Measurements from ENCODE around the gene GALNTL6. TPM values are rescaled to one million over a fixed set of nuclear protein-coding genes. Genes with fewer than 3 reads are reported as not detected.

The GALNTL6 gene
- total and polyA plus RNA-seq, 9 of the 15 experiments (the other 6 are each of a cell fraction or from before 2014, with no cell fraction given): 0.18 to 0.50 (median 0.29) TPM

GRCh38 chr4:172245516-172245915, 432.3 kb downstream of the GALNTL6 start (continued):
- no peak for TF ChIP-seq SMAD1 (IDR thresholded peaks at IDR 0.05; ENCODE audit: low read depth, low read length, partially characterized antibody)

- BruUV-seq (replicated peaks): no TSS peak
- POLR2A ChIA-PET: interaction anchor here (0.6 kb wide), 1 partner anchor 13 kb away, joined by 3 read pairs; no protein-coding TSS in a partner anchor
- H3K9me1 ChIP-seq (ENCODE audit: control insufficient read depth, insufficient read depth, low read length): no peaks in the 10 kb centered on the region
- TF ChIP-seq RBM17 (IDR thresholded peaks at IDR 0.05; ENCODE audit: borderline replicate concordance, low read depth, low read length) (no peak), THRAP3 (IDR thresholded peaks at IDR 0.05; ENCODE audit: borderline replicate concordance) (no peak), ZHX1 (conservative IDR thresholded peaks at IDR 0.05; ENCODE audit: low read length) (no peak), XRCC3 (IDR thresholded peaks at IDR 0.05) (no peak), MAFK (IDR thresholded peaks at IDR 0.05; ENCODE audit: low read length) (no peak), ZNF655 (CRISPR knock-in tag; IDR thresholded peaks at IDR 0.05) (no peak), CXXC5 (CRISPR knock-in tag; IDR thresholded peaks at IDR 0.05) (no peak), KDM1A (IDR thresholded peaks at IDR 0.05) (no peak), KAT7 (CRISPR knock-in tag; IDR thresholded peaks at IDR 0.05; ENCODE audit: borderline replicate concordance) (no peak), NCOA4 (IDR thresholded peaks at IDR 0.05; ENCODE audit: partially characterized antibody) (no peak), SMARCB1 (IDR thresholded peaks at IDR 0.05; ENCODE audit: insufficient read length, low read depth) (no peak), SIN3B (IDR thresholded peaks at IDR 0.05; ENCODE audit: low read depth) (no peak), POLR2A (conservative IDR thresholded peaks at IDR 0.05) (no peak), EP300 (IDR thresholded peaks at IDR 0.05; ENCODE audit: low read length) (no peak), HSF4 (CRISPR knock-in tag; IDR thresholded peaks at IDR 0.05; ENCODE audit: borderline replicate concordance) (no peak), XRCC4 (IDR thresholded peaks at IDR 0.05; ENCODE audit: extremely low read depth, insufficient read depth, insufficient read length) (no peak), SIRT6 (IDR thresholded peaks at IDR 0.05; ENCODE audit: low read depth, low read length) (no peak)
- TF ChIP-seq, protein P1, sequence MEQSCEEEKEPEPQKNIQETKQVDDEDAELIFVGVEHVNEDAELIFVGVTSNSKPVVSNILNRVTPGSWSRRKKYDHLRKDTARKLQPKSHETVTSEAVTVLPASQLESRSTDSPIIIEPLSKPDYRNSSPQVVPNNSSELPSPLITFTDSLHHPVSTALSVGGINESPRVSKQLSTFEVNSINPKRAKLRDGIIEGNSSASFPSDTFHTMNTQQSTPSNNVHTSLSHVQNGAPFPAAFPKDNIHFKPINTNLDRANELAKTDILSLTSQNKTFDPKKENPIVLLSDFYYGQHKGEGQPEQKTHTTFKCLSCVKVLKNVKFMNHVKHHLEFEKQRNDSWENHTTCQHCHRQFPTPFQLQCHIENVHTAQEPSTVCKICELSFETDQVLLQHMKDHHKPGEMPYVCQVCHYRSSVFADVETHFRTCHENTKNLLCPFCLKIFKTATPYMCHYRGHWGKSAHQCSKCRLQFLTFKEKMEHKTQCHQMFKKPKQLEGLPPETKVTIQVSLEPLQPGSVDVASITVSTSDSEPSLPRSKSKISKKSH (CRISPR knock-in tag; IDR thresholded peaks at IDR 0.05): no peak
- CTCF ChIA-PET (ENCODE audit: low intra/inter-chr PET ratio): no interaction called here
- H3K36me3 ChIP-seq (ENCODE audit: control insufficient read depth, insufficient read depth, low read length): no peaks in the 10 kb centered on the region
- no peak overlapping the region for H3K9ac ChIP-seq (ENCODE audit: insufficient read depth in 1 of 2, low read depth in 2 of 2, low read length in 2 of 2)
- no peak overlapping the region for H3K4me3 ChIP-seq
- no peaks in the 10 kb centered on the region; the same call in 1 of the 2 replicates for H3K9me3 ChIP-seq (replicated peaks; ENCODE audit: control insufficient read depth, insufficient read depth, low read depth, low read length)
- no peaks in the 10 kb centered on the region for H3K27me3 ChIP-seq (ENCODE audit: control insufficient read depth in 2 of 2, insufficient read depth in 2 of 2, low read length in 2 of 2)
- no peaks in the 10 kb centered on the region for H4K20me1 ChIP-seq (replicated peaks; ENCODE audit: control insufficient read depth, insufficient read depth, low read length)
- in situ Hi-C loops (cut with MboI) (no loop called here), intact Hi-C loops (cut with micrococcal nuclease) (no loop called here)
- ATAC-seq: no peak
- H3K79me2 ChIP-seq (ENCODE audit: control insufficient read depth, insufficient read depth, low read length): no peaks in the 10 kb centered on the region
- no peak overlapping the region for H3K27ac ChIP-seq (ENCODE audit: extremely low read depth, low read depth, low read length)
- H3K4me2 ChIP-seq (ENCODE audit: insufficient read depth, low read length): no peak overlapping the region
- no peak for FAIRE-seq
- DNase-seq (ENCODE audit: extremely low read depth in 1 of 4, low spot score in 3 of 4): no peak
- H2AFZ ChIP-seq (ENCODE audit: low read depth, low read length): no peak overlapping the region
- no peaks in the 10 kb centered on the region for H3K4me1 ChIP-seq (replicated peaks in 1 of 2; ENCODE audit: control insufficient read depth in 2 of 2, insufficient read depth in 2 of 2, low read length in 2 of 2)
- WGBS (ENCODE audit: insufficient coverage, low coverage, missing lambda C conversion rate): 0% methylated on average over 1 of the region's 1 CpG
These were observed 440.2 kb downstream of the GALNTL6 start for GRCh38 chr4:172253409-172253808.

Data from K562 (cell line).